ENCODE results near the gene HOXD8.
A peak's percentile ranks its signal among the peaks of the same experiment; 100 is the strongest.

HOXD8 gene

DNA sequence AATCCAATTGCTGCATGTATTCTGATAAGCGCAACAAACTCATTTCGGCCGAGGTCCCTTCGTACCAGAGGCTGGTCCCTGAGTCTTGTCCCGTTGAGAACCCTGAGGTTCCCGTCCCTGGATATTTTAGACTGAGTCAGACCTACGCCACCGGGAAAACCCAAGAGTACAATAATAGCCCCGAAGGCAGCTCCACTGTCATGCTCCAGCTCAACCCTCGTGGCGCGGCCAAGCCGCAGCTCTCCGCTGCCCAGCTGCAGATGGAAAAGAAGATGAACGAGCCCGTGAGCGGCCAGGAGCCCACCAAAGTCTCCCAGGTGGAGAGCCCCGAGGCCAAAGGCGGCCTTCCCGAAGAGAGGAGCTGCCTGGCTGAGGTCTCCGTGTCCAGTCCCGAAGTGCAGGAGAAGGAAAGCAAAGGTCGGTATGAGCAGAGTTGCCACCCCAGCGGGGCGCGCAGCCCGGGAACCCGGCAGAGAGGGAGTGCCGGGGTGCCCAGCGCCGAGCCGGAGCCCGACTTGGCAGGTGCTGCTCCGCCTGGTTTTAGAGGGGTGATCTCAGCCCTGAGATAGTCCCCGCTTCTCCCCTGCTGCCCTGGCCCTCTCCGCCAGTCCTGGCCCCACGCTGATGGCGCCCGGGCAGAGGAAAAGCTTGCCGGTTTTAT lies 12.2 kb upstream of the HOXD8 start:
- no peak for DNase-seq (ENCODE audit: low spot score)

DNA sequence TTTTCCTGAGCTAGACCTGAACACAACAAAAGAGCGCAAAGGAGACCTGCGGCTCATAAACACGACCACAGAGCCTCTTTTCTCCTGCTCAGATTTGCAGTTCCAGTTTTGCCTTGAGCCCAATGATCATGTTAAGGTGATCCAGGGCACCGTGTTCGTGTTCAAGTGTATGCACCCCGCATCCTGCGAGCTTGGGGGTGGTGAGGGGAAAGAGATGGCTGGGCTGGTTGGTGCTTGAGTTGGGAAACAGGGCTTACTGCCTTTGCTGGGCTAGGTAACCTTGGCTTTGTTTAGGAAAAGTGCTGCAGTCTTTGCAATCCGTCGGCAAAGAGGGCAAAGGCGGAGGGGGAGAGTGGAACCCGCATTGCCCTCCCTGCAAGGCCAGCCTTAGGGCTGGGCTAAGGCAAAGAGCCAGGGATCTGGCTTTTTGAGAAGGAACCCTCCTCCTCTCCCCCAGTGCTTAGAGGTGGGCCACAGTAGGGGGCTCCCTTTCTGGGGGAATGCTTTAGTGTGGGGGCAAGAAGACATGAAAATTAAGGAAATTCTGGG lies 11.6 kb upstream of the HOXD8 start:
- DNase-seq (ENCODE audit: low spot score) = no peak

DNA sequence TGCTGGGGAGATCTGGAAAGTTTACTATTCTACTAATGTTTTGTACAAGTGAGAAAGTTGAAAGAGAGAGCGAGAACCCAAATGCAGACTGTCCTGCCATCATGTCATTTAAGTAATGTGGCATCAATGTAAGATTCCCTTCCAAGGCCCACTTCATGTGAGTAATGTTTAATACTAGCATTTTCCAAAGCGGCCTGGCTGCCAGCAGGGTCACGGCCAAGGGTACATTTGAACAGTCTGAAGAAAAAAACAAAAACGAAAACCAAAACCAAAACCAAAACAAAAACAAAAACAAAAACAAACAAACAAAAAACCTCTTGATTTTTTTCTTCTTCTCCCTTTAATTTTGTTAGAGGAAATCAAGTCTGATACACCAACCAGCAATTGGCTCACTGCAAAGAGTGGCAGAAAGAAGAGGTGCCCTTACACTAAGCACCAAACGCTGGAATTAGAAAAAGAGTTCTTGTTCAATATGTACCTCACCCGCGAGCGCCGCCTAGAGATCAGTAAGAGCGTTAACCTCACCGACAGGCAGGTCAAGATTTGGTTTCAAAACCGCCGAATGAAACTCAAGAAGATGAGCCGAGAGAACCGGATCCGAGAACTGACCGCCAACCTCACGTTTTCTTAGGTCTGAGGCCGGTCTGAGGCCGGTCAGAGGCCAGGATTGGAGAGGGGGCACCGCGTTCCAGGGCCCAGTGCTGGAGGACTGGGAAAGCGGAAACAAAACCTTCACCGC lies 10.7 kb upstream of the HOXD8 start:
- peak; percentile 88 for DNase-seq (ENCODE audit: low spot score)

DNA sequence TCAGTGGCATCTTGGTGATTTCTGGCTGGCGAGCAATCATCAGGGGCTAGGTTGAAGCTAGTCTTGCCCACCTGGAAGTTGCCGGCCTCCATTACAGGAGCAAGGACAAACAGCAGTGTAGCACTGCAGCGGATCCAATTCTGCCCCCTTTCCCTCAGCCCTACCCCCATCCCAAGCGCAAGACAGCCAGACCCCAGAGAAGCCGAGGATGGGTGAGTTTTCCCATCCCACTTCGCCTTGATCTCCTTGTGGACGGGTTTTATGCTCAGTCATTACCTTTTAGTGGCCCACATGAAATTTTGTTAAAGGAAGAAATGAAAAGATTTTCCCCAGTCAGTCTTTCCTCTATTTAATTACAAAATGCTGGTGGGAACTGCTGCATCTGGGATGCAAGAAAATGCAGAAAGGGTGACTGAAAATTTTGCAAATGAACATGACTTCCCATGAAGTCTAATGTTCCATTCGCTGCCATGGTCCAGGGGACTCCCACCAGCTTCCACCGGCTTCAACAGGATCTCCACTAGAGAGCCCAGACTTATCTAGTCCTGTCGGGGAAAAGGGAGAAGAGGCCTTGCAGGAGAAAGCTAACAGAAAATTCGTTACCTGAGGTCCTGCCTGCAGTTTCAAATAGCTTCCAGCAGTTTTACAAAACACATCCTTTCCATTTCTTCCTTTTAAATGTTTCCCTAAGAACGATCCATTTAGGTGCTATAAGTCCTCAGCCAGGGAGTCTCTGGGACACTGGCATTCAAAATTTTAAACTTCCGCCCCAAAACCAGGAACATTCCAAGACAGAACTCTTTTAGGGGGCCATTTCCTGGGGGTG lies 8.9 kb upstream of the HOXD8 start:
- DNase-seq (ENCODE audit: low spot score) = no peak

DNA sequence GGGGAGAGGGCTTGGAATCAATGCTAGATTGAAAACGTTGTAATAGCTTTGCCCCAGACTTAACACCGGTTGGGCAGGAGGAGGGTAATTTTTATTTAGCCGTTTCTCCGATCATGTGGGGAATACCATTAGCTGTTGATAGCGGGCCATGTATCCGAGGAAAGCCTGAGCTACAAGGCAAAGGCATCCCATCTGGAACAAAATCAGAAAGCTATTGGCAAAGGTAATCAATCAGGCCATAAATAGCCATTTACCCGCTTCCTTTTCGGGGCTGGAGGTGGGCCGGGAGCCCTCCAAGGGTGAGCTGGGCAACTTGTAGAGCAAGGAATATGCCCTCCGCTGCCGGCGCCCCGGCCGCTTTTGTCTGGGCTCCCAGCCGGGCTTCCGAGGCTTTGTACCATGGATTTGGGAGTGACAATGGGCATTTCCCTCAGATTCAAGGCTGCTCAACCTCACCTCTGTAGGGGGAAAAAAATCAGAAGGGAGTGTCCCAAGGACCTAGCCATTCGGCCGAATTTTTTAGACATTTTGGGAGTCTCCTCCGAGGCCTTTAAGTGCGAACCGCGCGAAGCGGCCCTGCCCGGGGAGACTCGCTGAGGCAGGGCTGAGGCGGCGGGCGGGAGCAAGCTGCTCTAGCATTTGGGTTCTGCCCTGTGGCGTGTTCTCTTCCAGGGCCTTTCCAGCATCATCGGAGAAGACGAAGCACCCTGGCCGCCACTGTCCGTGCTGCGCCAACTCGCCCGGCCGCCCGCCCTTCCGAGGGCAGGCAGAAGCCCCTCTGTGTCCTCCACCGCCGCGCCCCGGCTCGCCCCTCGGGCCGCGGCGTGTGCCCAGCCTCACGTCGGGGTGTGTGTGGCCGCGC lies 8.1 kb upstream of the HOXD8 start:
- DNase-seq (ENCODE audit: low spot score) = no peak

DNA sequence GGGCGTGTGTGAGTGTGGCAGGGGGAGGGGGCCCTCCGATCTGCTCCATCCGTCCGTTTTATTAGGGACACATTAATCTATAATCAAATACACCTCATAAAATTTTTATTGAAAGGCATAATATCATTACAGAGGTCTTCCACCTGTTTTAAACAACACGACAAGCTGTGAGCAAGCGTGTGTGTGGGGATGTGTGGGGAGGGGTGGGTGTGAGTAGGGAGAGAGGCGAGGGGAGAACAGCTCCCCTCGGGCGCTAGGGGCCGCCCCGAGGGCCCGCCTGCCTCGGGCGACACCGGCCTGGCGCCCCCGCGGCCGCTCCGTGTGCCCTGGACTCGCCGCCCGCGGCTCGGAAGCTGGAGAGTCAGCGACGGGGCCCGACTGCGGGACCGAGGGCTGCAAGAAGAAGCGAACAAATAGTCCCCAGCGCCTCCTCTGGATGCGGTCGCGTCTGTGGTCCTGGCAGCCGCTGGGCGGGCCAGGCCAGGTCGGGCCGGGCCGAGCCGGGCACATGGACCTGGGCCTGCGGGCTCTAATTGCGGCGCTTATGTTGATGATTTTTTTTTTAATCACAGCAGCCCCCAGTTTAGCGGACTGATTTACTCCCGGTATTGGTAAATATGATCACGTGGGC lies 7.3 kb upstream of the HOXD8 start:
- DNase-seq (ENCODE audit: low spot score) = no peak

DNA sequence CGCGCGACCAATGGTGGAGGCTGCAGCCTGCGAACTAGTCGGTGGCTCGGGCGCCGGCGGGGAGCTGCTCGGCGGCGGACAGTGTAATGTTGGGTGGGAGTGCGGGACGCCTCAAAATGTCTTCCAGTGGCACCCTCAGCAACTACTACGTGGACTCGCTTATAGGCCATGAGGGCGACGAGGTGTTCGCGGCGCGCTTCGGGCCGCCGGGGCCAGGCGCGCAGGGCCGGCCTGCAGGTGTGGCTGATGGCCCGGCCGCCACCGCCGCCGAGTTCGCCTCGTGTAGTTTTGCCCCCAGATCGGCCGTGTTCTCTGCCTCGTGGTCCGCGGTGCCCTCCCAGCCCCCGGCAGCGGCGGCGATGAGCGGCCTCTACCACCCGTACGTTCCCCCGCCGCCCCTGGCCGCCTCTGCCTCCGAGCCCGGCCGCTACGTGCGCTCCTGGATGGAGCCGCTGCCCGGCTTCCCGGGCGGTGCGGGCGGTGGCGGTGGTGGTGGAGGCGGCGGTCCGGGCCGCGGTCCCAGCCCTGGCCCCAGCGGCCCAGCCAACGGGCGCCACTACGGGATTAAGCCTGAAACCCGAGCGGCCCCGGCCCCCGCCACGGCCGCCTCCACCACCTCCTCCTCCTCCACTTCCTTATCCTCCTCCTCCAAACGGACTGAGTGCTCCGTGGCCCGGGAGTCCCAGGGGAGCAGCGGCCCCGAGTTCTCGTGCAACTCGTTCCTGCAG lies 6.7 kb upstream of the HOXD8 start, which contains the start of gene HOXD9:
TSS of gene HOXD9 (plus strand) at position 37 of the 728 bp plus-strand sequence. CDS start at position 87, 50 bp downstream.
- no peak for DNase-seq (ENCODE audit: low spot score)

DNA sequence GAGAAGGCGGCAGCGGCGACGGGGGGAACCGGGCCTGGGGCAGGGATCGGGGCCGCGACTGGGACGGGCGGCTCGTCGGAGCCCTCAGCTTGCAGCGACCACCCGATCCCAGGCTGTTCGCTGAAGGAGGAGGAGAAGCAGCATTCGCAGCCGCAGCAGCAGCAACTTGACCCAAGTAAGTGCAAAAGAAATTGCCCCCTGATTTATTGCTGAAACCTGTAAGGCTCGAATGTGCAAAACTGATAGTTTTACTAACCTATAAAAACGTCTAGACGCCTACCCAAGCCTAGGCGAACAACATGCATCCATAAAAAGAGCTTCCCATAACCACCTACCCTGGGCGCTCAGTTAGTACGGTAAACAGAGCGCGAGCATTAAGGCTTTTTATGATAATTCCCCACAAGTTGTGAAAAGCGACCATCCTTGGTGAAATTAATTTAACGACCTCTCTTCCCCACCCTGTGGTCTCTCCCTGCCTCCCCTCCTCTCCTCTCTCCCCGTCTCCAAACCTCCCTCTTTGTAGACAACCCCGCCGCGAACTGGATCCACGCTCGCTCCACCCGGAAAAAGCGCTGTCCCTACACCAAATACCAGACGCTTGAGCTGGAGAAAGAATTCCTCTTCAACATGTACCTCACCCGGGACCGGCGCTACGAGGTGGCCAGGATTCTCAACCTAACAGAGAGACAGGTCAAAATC lies 5.9 kb upstream of the HOXD8 start:
- DNase-seq (ENCODE audit: low spot score) = no peak

DNA sequence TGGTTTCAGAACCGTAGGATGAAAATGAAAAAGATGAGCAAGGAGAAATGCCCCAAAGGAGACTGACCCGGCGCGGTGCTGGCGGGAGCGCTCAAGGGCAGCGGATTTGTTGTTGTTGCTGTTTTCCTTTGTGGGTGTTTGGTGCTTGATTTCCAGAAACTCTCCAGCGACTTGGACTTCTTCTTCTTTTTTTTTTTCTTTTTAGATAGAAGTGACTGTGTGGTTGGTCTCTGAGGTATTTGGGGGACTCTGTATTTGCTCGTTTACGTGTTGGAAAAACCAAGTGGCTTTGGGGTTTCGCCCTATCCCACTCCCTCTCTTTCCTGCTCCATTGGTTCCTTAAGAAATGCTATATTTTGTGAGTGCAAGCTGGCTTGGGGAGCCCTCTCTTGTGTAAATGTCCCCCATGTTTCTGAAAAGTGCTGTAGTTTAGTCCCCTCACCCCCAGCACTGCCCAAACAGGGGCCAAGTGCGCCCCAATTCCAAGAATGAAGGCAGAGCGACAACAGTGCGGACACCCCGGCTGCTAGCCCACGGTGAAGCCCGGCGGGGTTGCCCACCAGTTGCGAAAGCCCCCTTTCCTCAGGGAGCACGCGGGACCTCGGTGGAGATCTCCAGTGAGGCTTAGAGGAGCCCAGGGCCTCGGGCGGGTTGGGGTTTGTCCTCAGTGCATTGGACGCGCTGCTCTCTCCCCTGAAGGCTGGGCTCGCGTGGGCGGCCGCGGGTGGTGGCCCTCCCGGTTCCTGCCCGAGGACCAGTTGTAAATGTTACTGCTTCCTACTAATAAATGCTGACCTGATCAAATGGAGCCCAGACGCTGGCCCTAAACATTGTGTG lies 5.2 kb upstream of the HOXD8 start:
- DNase-seq (ENCODE audit: low spot score) = no peak

DNA sequence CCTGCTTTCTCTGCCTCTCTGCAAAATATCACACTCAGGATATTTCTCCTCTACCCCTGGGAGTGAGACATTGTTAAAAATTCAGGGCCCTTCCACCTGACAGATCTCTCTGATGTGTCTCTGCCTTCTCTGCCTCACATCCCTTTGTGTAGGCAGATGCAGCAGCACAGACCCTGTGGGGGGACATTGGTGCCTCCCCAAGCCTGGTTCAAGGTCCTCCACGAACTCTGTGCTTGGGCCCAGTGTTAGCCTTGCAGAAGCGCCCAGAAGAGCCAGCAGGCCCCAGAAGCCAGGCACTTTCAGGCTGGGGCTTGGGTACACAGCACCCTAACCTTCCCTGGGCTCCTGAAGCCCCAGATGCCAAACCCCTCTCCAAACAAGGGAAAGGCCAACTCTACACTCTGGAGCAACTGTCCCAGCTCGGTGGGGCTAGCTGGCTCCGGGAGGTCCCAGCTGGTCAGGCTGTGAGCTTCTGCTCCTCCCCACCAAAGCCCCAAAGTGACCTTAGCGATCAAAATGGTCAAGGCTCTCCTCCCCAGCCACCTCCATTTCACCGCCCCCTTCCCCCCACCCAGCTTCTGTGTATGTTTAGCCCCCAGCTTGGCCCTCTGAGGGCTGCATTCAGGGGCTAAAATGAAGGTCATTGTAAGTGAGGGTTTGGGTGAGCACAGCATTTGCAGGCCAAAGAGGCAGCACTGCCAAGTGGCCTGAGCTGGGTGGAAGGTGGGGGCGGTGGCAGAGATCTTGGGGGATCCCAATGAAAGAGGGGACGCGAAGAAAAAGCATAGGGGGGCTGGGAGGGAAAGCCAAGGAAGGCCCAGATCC lies 4.3 kb upstream of the HOXD8 start:
- no peak for DNase-seq (ENCODE audit: low spot score)

DNA sequence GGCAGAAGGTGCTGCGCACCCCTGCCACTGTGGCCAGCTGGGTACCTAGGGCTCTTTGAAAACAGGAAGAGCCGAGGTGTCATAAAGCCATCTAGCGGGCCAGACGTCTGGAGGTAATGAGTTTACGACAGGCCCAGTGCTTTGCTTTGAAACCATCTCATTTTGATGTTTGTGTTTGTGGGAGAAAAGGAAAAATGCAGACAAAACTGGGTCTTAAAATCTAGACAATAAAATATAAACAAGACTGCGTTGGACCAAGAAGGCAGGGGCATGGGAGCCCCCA lies 3.8 kb upstream of the HOXD8 start:
- DNase-seq (ENCODE audit: low spot score) = peak; percentile 56

DNA sequence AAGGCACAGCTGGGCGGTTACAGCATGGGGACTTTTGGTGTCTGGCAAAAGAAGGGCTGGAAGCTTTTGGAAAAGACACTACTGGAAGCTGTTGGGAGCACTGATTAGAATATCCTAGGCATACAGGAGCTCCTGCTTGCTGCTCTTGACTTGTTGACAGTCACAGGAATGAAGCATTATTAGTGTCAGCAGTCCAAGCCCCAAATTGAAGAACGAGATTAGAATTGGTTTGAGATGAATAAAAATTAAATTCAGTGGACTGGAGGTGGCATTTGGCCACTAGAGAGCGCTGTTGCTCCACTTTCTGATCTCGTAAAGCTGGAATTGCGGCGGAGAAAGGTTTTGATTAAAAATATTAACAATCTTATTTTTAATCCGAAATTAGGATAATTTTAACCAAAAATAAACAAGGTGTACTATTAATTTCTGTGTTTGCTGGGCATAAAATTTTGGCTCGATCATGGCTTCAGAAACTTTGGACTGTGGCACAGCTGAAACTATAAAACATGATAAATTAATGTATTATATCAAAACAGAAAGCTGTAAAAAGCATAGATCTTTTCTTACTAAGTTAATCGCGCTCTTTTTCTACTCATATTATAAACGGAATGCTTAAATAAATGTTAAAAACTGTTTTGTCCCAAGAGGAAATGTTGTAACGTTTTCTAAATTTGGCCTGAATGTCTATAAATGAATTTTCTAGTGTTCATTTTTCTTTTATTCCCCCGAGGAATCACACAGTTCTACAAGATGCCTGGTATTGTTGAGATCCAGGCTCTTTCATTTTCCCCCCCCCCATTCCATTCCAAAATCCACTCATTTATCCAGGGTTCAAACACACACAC lies 2.4 kb upstream of the HOXD8 start:
- DNase-seq (ENCODE audit: low spot score) = peak; percentile 74

DNA sequence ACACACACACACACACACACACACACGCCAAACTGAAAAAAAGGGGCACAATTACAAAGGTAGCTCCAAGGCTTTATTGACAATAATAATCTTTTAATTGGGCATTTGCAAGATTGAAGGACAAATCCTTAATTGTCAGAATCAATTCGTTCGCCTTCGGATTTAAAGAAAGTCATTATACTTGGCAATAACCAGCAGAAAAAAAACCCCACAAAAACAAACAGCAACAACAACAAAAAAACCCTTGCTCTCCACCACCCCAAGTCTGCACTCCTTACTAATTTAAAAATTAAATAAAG lies 1.8 kb upstream of the HOXD8 start:
- DNase-seq (ENCODE audit: low spot score) = no peak

DNA sequence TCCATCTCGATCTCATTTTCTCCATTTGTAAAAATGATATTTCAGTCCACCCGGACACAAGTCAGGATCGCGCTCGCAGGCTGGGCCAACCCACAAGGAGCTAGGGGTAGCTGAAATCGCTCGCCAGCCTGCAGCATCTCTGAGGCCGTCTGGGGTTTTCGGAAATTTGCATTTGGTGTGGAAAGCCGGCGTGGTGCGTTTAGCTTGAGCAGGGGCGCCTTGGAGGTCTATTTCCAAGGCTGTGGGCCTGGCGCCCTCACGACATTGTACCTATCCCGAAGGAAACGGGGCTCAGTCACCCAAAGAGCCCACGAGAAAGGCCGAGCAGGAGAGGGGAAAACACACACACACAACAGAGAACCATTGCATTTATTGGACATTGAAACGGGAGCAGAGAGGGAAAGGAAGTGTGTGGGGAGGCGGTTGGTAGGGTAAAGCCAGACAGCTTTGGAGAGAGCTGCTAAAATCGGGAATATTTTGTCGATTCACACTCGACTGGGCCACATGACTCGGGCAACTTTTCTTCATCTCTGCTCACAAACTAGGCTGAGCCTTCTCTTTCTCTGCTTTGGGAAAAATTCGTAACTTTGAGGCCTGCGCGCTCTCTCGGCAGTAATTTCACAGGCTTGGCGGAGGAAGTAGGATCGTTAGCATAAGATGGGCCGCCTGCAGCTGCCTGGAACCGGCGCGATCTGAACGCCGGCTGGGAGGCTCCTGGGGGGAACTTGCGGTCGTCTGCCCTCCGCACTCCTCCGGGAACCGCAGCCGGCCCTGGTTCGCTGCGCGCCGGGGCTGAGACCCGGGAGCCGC lies 1.1 kb upstream of the HOXD8 start:
- no peak for DNase-seq (ENCODE audit: low spot score)

DNA sequence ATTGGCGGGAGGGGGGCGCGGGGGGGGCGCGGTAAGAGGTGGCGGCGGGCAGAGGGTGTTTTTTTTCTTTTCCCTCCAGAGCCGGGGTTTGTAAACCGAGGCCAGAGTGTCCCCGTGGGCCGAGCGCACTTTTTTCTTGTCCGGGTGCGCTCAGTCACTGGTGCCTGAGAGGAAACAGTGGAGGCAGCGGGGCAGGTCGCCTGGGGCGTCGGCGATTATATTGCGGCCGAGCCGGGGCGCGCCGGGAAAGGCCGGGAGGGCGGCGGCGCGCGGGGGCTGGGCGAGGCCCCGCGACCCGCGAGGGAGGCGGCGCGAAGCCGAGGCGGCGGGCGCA lies 275 bp downstream of the HOXD8 start:
- DNase-seq (ENCODE audit: low spot score) = no peak

DNA sequence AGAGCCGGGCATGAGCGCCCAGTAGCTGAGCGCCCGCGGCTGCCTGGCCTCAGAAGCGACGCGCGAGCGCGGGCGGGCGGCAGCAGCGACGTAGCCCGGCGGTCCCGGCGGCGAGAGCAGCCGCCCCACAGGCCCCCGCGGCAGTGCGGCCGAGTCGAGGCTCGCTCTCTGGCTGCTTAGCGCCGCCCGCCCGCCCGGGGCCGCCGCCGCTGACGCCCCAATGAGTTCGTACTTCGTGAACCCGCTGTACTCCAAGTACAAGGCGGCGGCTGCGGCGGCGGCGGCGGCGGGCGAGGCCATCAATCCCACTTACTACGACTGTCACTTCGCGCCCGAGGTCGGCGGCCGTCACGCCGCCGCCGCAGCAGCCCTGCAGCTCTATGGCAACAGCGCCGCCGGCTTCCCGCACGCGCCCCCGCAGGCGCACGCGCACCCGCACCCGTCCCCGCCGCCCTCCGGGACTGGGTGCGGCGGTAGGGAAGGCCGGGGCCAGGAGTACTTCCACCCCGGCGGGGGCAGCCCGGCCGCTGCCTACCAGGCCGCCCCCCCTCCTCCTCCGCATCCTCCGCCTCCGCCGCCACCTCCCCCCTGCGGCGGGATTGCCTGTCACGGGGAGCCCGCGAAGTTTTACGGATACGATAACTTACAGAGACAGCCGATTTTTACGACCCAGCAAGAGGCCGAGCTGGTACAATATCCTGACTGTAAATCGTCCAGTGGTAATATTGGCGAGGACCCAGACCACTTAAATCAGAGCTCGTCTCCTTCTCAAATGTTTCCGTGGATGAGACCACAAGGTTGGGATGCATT lies 847 bp downstream of the HOXD8 start:
- peak; percentile 54 for DNase-seq (ENCODE audit: low spot score)

Data from HuH-7 (cell line).